ENCODE results near the gene SMNDC1.

Gene SMNDC1

GRCh38 chr10:110317866-110318850, 13.4 kb upstream of the SMNDC1 start:
- H3K27me3 Mint-ChIP-seq: peaks cover 8% of the 10 kb centered on the region
- peaks cover 4% of the 10 kb centered on the region for H3K4me1 Mint-ChIP-seq (ENCODE audit: low read depth)
- H3K27ac Mint-ChIP-seq: no peak overlapping the region
- no peaks in the 10 kb centered on the region for H3K9me3 Mint-ChIP-seq
- H3K4me3 Mint-ChIP-seq: no peak overlapping the region
- H3K36me3 Mint-ChIP-seq (ENCODE audit: low read depth): no peaks in the 10 kb centered on the region

GRCh38 chr10:110313674-110314073, 9.0 kb upstream of the SMNDC1 start:
- peaks cover 26% of the 10 kb centered on the region for H3K4me1 Mint-ChIP-seq (ENCODE audit: low read depth)
- no peak overlapping the region for H3K27ac Mint-ChIP-seq
- H3K4me3 Mint-ChIP-seq: no peak overlapping the region
- peaks cover 9% of the 10 kb centered on the region for H3K27me3 Mint-ChIP-seq
- no peaks in the 10 kb centered on the region for H3K9me3 Mint-ChIP-seq
- H3K36me3 Mint-ChIP-seq (ENCODE audit: low read depth): no peaks in the 10 kb centered on the region

- no peaks in the 10 kb centered on the region for H3K36me3 Mint-ChIP-seq (ENCODE audit: low read depth)
- peaks cover 25% of the 10 kb centered on the region for H3K4me1 Mint-ChIP-seq (ENCODE audit: low read depth)
- no peaks in the 10 kb centered on the region for H3K9me3 Mint-ChIP-seq
- H3K4me3 Mint-ChIP-seq: no peak overlapping the region
- H3K27ac Mint-ChIP-seq: no peak overlapping the region
- H3K27me3 Mint-ChIP-seq: peaks cover 9% of the 10 kb centered on the region
Observed at GRCh38 chr10:110312206-110312605, 7.5 kb upstream of the SMNDC1 start.

- no peaks in the 10 kb centered on the region for H3K36me3 Mint-ChIP-seq (ENCODE audit: low read depth)
- H3K4me3 Mint-ChIP-seq: no peak overlapping the region
- H3K4me1 Mint-ChIP-seq (ENCODE audit: low read depth): peaks cover 25% of the 10 kb centered on the region
- H3K27me3 Mint-ChIP-seq: peaks cover 9% of the 10 kb centered on the region
- peak overlapping the region; percentile 70 for H3K27ac Mint-ChIP-seq
- no peaks in the 10 kb centered on the region for H3K9me3 Mint-ChIP-seq
Observed at GRCh38 chr10:110311357-110311949, 6.7 kb upstream of the SMNDC1 start.

- H3K27ac Mint-ChIP-seq: peak overlapping the region; percentile 41
Observed at GRCh38 chr10:110310741-110311140, 6.0 kb upstream of the SMNDC1 start.

GRCh38 chr10:110307805-110308204, 3.1 kb upstream of the SMNDC1 start:
- Mint-ChIP-seq H3K4me1 (ENCODE audit: low read depth) (peaks cover 47% of the 10 kb centered on the region), H3K27ac (no peak overlapping the region), H3K9me3 (no peaks in the 10 kb centered on the region), H3K4me3 (no peak overlapping the region), H3K36me3 (ENCODE audit: low read depth) (peaks cover 15% of the 10 kb centered on the region), H3K27me3 (peaks cover 2% of the 10 kb centered on the region)

More at GRCh38 chr10:110310741-110311140, 6.0 kb upstream of the SMNDC1 start:
- peak overlapping the region; percentile 8 for H3K4me3 Mint-ChIP-seq
- H3K9me3 Mint-ChIP-seq: no peaks in the 10 kb centered on the region
- no peaks in the 10 kb centered on the region for H3K36me3 Mint-ChIP-seq (ENCODE audit: low read depth)
- peaks cover 9% of the 10 kb centered on the region for H3K27me3 Mint-ChIP-seq
- H3K4me1 Mint-ChIP-seq (ENCODE audit: low read depth): peaks cover 32% of the 10 kb centered on the region

GRCh38 chr10:110306452-110306768, 1.7 kb upstream of the SMNDC1 start:
- H3K27me3 Mint-ChIP-seq: no peaks in the 10 kb centered on the region
- peak overlapping the region; percentile 94 for H3K27ac Mint-ChIP-seq
- H3K4me1 Mint-ChIP-seq (ENCODE audit: low read depth): peaks cover 54% of the 10 kb centered on the region
- H3K4me3 Mint-ChIP-seq: peak overlapping the region; percentile 70
- peaks cover 29% of the 10 kb centered on the region for H3K36me3 Mint-ChIP-seq (ENCODE audit: low read depth)
- no peaks in the 10 kb centered on the region for H3K9me3 Mint-ChIP-seq

- H3K9me3 Mint-ChIP-seq: no peaks in the 10 kb centered on the region
- H3K27ac Mint-ChIP-seq: peak overlapping the region; percentile 94
- H3K4me3 Mint-ChIP-seq: peak overlapping the region; percentile 89
- H3K27me3 Mint-ChIP-seq: no peaks in the 10 kb centered on the region
- H3K4me1 Mint-ChIP-seq (ENCODE audit: low read depth): peaks cover 54% of the 10 kb centered on the region
- peaks cover 34% of the 10 kb centered on the region for H3K36me3 Mint-ChIP-seq (ENCODE audit: low read depth)
Observed at GRCh38 chr10:110305767-110306451, 1.2 kb upstream of the SMNDC1 start.

- no peaks in the 10 kb centered on the region for H3K27me3 Mint-ChIP-seq
- H3K27ac Mint-ChIP-seq: peak overlapping the region; percentile 94
- H3K4me3 Mint-ChIP-seq: peak overlapping the region; percentile 93
- peaks cover 51% of the 10 kb centered on the region for H3K4me1 Mint-ChIP-seq (ENCODE audit: low read depth)
- no peaks in the 10 kb centered on the region for H3K9me3 Mint-ChIP-seq
- peaks cover 43% of the 10 kb centered on the region for H3K36me3 Mint-ChIP-seq (ENCODE audit: low read depth)
Observed at GRCh38 chr10:110304394-110304779, 333 bp downstream of the SMNDC1 start.

GRCh38 chr10:110303681-110304080, 1.0 kb downstream of the SMNDC1 start:
- Mint-ChIP-seq H3K27ac (peak overlapping the region; percentile 81), H3K9me3 (no peaks in the 10 kb centered on the region), H3K4me3 (peak overlapping the region; percentile 93), H3K4me1 (ENCODE audit: low read depth) (peaks cover 51% of the 10 kb centered on the region), H3K36me3 (ENCODE audit: low read depth) (peaks cover 50% of the 10 kb centered on the region), H3K27me3 (no peaks in the 10 kb centered on the region)

- Mint-ChIP-seq H3K9me3 (no peaks in the 10 kb centered on the region), H3K27ac (peak overlapping the region; percentile 72), H3K27me3 (no peaks in the 10 kb centered on the region), H3K4me1 (ENCODE audit: low read depth) (peaks cover 42% of the 10 kb centered on the region), H3K36me3 (ENCODE audit: low read depth) (peaks cover 78% of the 10 kb centered on the region), H3K4me3 (no peak overlapping the region)
Observed at GRCh38 chr10:110300486-110300986, 4.2 kb downstream of the SMNDC1 start.

- peaks cover 86% of the 10 kb centered on the region for H3K36me3 Mint-ChIP-seq (ENCODE audit: low read depth)
- H3K9me3 Mint-ChIP-seq: no peaks in the 10 kb centered on the region
- H3K4me3 Mint-ChIP-seq: no peak overlapping the region
- peak overlapping the region; percentile 17 for H3K27ac Mint-ChIP-seq
- peaks cover 18% of the 10 kb centered on the region for H3K4me1 Mint-ChIP-seq (ENCODE audit: low read depth)
- no peaks in the 10 kb centered on the region for H3K27me3 Mint-ChIP-seq
Observed at GRCh38 chr10:110296966-110297365, 7.8 kb downstream of the SMNDC1 start.

- no peaks in the 10 kb centered on the region for H3K9me3 Mint-ChIP-seq
- H3K4me3 Mint-ChIP-seq: no peak overlapping the region
- H3K36me3 Mint-ChIP-seq (ENCODE audit: low read depth): peaks cover 38% of the 10 kb centered on the region
- H3K27ac Mint-ChIP-seq: no peak overlapping the region
- no peaks in the 10 kb centered on the region for H3K27me3 Mint-ChIP-seq
- H3K4me1 Mint-ChIP-seq (ENCODE audit: low read depth): no peaks in the 10 kb centered on the region
Observed at GRCh38 chr10:110286841-110287240, 17.9 kb downstream of the SMNDC1 start.

- Mint-ChIP-seq H3K9me3 (no peaks in the 10 kb centered on the region), H3K27ac (no peak overlapping the region), H3K27me3 (no peaks in the 10 kb centered on the region), H3K4me1 (ENCODE audit: low read depth) (no peaks in the 10 kb centered on the region), H3K4me3 (no peak overlapping the region), H3K36me3 (ENCODE audit: low read depth) (peaks cover 32% of the 10 kb centered on the region)
Observed at GRCh38 chr10:110285501-110285900, 19.2 kb downstream of the SMNDC1 start.

GRCh38 chr10:110284262-110284661, 20.5 kb downstream of the SMNDC1 start:
- no peaks in the 10 kb centered on the region for H3K27me3 Mint-ChIP-seq
- H3K9me3 Mint-ChIP-seq: no peaks in the 10 kb centered on the region
- peaks cover 2% of the 10 kb centered on the region for H3K4me1 Mint-ChIP-seq (ENCODE audit: low read depth)
- peaks cover 23% of the 10 kb centered on the region for H3K36me3 Mint-ChIP-seq (ENCODE audit: low read depth)
- H3K27ac Mint-ChIP-seq: no peak overlapping the region
- no peak overlapping the region for H3K4me3 Mint-ChIP-seq

All from stimulated activated naive CD8-positive, alpha-beta T cell treated with anti-CD3 and anti-CD28 coated beads, Interleukin-15, Interleukin-2, amounts not matched to agents 100 ng/mL and 50 ng/mL, for 24 hours (primary cell).